Adipocyte (in vitro differentiated cells): ENCODE measurements around the gene BCL2.
A peak's percentile ranks its signal among the peaks of the same experiment; 100 is the strongest.

ENCODE experiments used
- DNase-seq: peaks from one replicate; pipeline ENCODE4 v3.0.0-alpha.2; 2015; ENCODE audit warnings: low read depth
- H3K27me3 ChIP-seq: replicated peaks from 2 replicates; pipeline ENCODE4 v1.7.0; 2013; ENCODE audit warnings: mild to moderate bottlenecking, low read length, moderate library complexity; ENCODE audit not compliant: control insufficient read depth, insufficient read depth
- H3K36me3 ChIP-seq: 2 replicates; pipeline ENCODE4 v1.7.0; 2013; ENCODE audit warnings: low read length, mild to moderate bottlenecking, moderate library complexity; ENCODE audit not compliant: control insufficient read depth, insufficient read depth, severe bottlenecking
- H3K4me1 ChIP-seq: 2 replicates; pipeline ENCODE4 v1.7.0; 2013; ENCODE audit warnings: mild to moderate bottlenecking, low read length, moderate library complexity; ENCODE audit not compliant: control insufficient read depth, insufficient read depth
- H3K4me3 ChIP-seq: 2 replicates; pipeline ENCODE4 v1.7.0; 2013; ENCODE audit warnings: mild to moderate bottlenecking, low read length, moderate library complexity
- H3K9ac ChIP-seq: 2 replicates; pipeline ENCODE4 v1.7.0; 2013; ENCODE audit warnings: mild to moderate bottlenecking, low read length, moderate library complexity
- H3K9me3 ChIP-seq: 2 replicates; pipeline ENCODE4 v1.7.0; 2013; ENCODE audit warnings: mild to moderate bottlenecking, low read length, moderate library complexity; ENCODE audit not compliant: control insufficient read depth

BCL2 gene

GRCh38 chr18:63179422-63179821, 140.1 kb downstream of the BCL2 start:
- Histone ChIP-seq H3K9me3 (no peaks in the 10 kb centered on the region), H3K9ac (no peak overlapping the region), H3K4me3 (no peak overlapping the region), H3K4me1 (peaks cover 21% of the 10 kb centered on the region), H3K27me3 (peaks cover 17% of the 10 kb centered on the region), H3K36me3 (no peaks in the 10 kb centered on the region)
- DNase-seq: no peak

GRCh38 chr18:63178971-63179370, 140.6 kb downstream of the BCL2 start:
- Histone ChIP-seq H3K4me3 (peak overlapping the region; percentile 74), H3K9me3 (no peaks in the 10 kb centered on the region), H3K9ac (peak overlapping the region; percentile 60), H3K27me3 (peaks cover 17% of the 10 kb centered on the region), H3K4me1 (peaks cover 21% of the 10 kb centered on the region), H3K36me3 (no peaks in the 10 kb centered on the region)
- no peak for DNase-seq

- peak; percentile 80 for DNase-seq
- Histone ChIP-seq H3K4me3 (peak overlapping the region; percentile 74), H3K4me1 (peaks cover 21% of the 10 kb centered on the region), H3K36me3 (no peaks in the 10 kb centered on the region), H3K27me3 (peaks cover 17% of the 10 kb centered on the region), H3K9me3 (no peaks in the 10 kb centered on the region), H3K9ac (peak overlapping the region; percentile 60)
Measured at GRCh38 chr18:63177919-63178821, 141.4 kb downstream of the BCL2 start.

- no peak for DNase-seq
- Histone ChIP-seq H3K36me3 (no peaks in the 10 kb centered on the region), H3K9ac (no peak overlapping the region), H3K4me3 (no peak overlapping the region), H3K27me3 (peaks cover 14% of the 10 kb centered on the region), H3K4me1 (peaks cover 21% of the 10 kb centered on the region), H3K9me3 (no peaks in the 10 kb centered on the region)
Measured at GRCh38 chr18:63177259-63177658, 142.3 kb downstream of the BCL2 start.

GRCh38 chr18:63175264-63175663, 144.3 kb downstream of the BCL2 start:
- peaks cover 21% of the 10 kb centered on the region for H3K4me1 ChIP-seq
- no peak for DNase-seq
- H3K27me3 ChIP-seq: no peaks in the 10 kb centered on the region
- H3K9me3 ChIP-seq: no peaks in the 10 kb centered on the region
- H3K36me3 ChIP-seq: no peaks in the 10 kb centered on the region
- H3K9ac ChIP-seq: no peak overlapping the region
- H3K4me3 ChIP-seq: no peak overlapping the region

GRCh38 chr18:63173983-63174382, 145.6 kb downstream of the BCL2 start:
- DNase-seq: no peak
- Histone ChIP-seq H3K4me3 (no peak overlapping the region), H3K4me1 (peaks cover 15% of the 10 kb centered on the region), H3K36me3 (no peaks in the 10 kb centered on the region), H3K27me3 (no peaks in the 10 kb centered on the region), H3K9ac (no peak overlapping the region), H3K9me3 (no peaks in the 10 kb centered on the region)

- no peaks in the 10 kb centered on the region for H3K36me3 ChIP-seq
- H3K4me1 ChIP-seq: no peaks in the 10 kb centered on the region
- no peak for DNase-seq
- H3K9me3 ChIP-seq: no peaks in the 10 kb centered on the region
- H3K27me3 ChIP-seq: no peaks in the 10 kb centered on the region
- no peak overlapping the region for H3K9ac ChIP-seq
- no peak overlapping the region for H3K4me3 ChIP-seq
Measured at GRCh38 chr18:63169853-63170252, 149.7 kb downstream of the BCL2 start.

GRCh38 chr18:63168287-63168686, 151.3 kb downstream of the BCL2 start:
- DNase-seq: no peak
- Histone ChIP-seq H3K4me1 (no peaks in the 10 kb centered on the region), H3K4me3 (no peak overlapping the region), H3K9ac (no peak overlapping the region), H3K9me3 (no peaks in the 10 kb centered on the region), H3K36me3 (no peaks in the 10 kb centered on the region), H3K27me3 (no peaks in the 10 kb centered on the region)

- no peak for DNase-seq
Measured at GRCh38 chr18:63166142-63166541, 153.4 kb downstream of the BCL2 start.

GRCh38 chr18:63164396-63164795, 155.2 kb downstream of the BCL2 start:
- Histone ChIP-seq H3K9me3 (no peaks in the 10 kb centered on the region), H3K4me1 (peaks cover 26% of the 10 kb centered on the region), H3K36me3 (no peaks in the 10 kb centered on the region), H3K27me3 (no peaks in the 10 kb centered on the region), H3K4me3 (no peak overlapping the region), H3K9ac (no peak overlapping the region)
- DNase-seq: no peak

More at GRCh38 chr18:63166142-63166541, 153.4 kb downstream of the BCL2 start:
- Histone ChIP-seq H3K27me3 (no peaks in the 10 kb centered on the region), H3K9ac (no peak overlapping the region), H3K9me3 (no peaks in the 10 kb centered on the region), H3K4me3 (no peak overlapping the region), H3K36me3 (no peaks in the 10 kb centered on the region), H3K4me1 (peaks cover 17% of the 10 kb centered on the region)

- peak overlapping the region; percentile 30 for H3K9ac ChIP-seq
- no peaks in the 10 kb centered on the region for H3K9me3 ChIP-seq
- DNase-seq: peak; percentile 29
- no peaks in the 10 kb centered on the region for H3K36me3 ChIP-seq
- H3K4me1 ChIP-seq: peaks cover 26% of the 10 kb centered on the region
- no peak overlapping the region for H3K4me3 ChIP-seq
- H3K27me3 ChIP-seq: no peaks in the 10 kb centered on the region
Measured at GRCh38 chr18:63162271-63163014, 157.1 kb downstream of the BCL2 start.
